ENCODE measurements around the gene HSPA9. TPM values are rescaled to one million over a fixed set of nuclear protein-coding genes. Genes with fewer than 3 reads are reported as not detected.

HSPA9 gene
- total and polyA plus RNA-seq, 8 donors = 68.8 to 427 (median 175) TPM

- intact Hi-C loops (cut with DNase I; ENCODE audit: low total_unique reads) = no loop called here
- H3K36me3 ChIP-seq = no peaks in the 10 kb centered on the region
- TF ChIP-seq EP300 (IDR thresholded peaks at IDR 0.05) = no peak
- no peak for TF ChIP-seq POLR2A (IDR thresholded peaks at IDR 0.05)
Measured at GRCh38 chr5:138603249-138603920, 28.2 kb upstream of the HSPA9 start.

GRCh38 chr5:138602371-138603000 is 27.3 kb upstream of the HSPA9 start:
- intact Hi-C loops (cut with DNase I; ENCODE audit: low total_unique reads) = no loop called here
- WGBS, 5 donors = 51 to 64% (median 63%) methylated on average over 6 of the region's 6 CpGs

More at GRCh38 chr5:138603249-138603920, 28.2 kb upstream of the HSPA9 start:
- Histone ChIP-seq H3K27me3 (no peaks in the 10 kb centered on the region), H3K27ac (no peak overlapping the region), H3K9me3 (no peaks in the 10 kb centered on the region), H3K4me3 (no peak overlapping the region), H3K4me1 (no peaks in the 10 kb centered on the region)
- DNase-seq = no peak
- WGBS, 5 donors = 66 to 75% (median 73%) methylated on average over 5 of the region's 5 CpGs

GRCh38 chr5:138601444-138601843 is 26.2 kb upstream of the HSPA9 start:
- H3K27ac ChIP-seq = peak overlapping the region in 1 of 5 donors; percentile 28
- 49 to 61% (median 49%) methylated on average over 3 of the region's 3 CpGs for WGBS, 5 donors
- peak; percentile 40 to 72 for DNase-seq

More at GRCh38 chr5:138602371-138603000, 27.3 kb upstream of the HSPA9 start:
- H3K27ac ChIP-seq = no peak overlapping the region
- H3K27me3 ChIP-seq = no peaks in the 10 kb centered on the region
- H3K4me3 ChIP-seq = no peak overlapping the region
- no peaks in the 10 kb centered on the region for H3K36me3 ChIP-seq
- H3K4me1 ChIP-seq = no peaks in the 10 kb centered on the region
- DNase-seq = peak in 1 of 2 donors; percentile 41
- TF ChIP-seq EP300 (IDR thresholded peaks at IDR 0.05) (no peak), CTCF (IDR thresholded peaks at IDR 0.05) (no peak), POLR2A (IDR thresholded peaks at IDR 0.05) (no peak), POLR2AphosphoS5 (IDR thresholded peaks at IDR 0.05) (no peak)
- no peaks in the 10 kb centered on the region for H3K9me3 ChIP-seq

GRCh38 chr5:138600446-138600845 is 25.2 kb upstream of the HSPA9 start:
- intact Hi-C loops (cut with DNase I; ENCODE audit: low total_unique reads) = no loop called here
- H3K27ac ChIP-seq = no peak overlapping the region
- no peaks in the 10 kb centered on the region for H3K4me1 ChIP-seq
- H3K4me3 ChIP-seq = no peak overlapping the region
- no peak for DNase-seq
- no peaks in the 10 kb centered on the region for H3K27me3 ChIP-seq
- TF ChIP-seq POLR2AphosphoS5 (IDR thresholded peaks at IDR 0.05) = no peak
- no peak for TF ChIP-seq POLR2A (IDR thresholded peaks at IDR 0.05)
- TF ChIP-seq EP300 (IDR thresholded peaks at IDR 0.05) = no peak
- TF ChIP-seq CTCF (IDR thresholded peaks at IDR 0.05) = no peak
- no peaks in the 10 kb centered on the region for H3K9me3 ChIP-seq
- H3K36me3 ChIP-seq = no peaks in the 10 kb centered on the region
- 88 to 96% (median 95%) methylated on average over 3 of the region's 3 CpGs for WGBS, 5 donors

More at GRCh38 chr5:138601444-138601843, 26.2 kb upstream of the HSPA9 start:
- no peak overlapping the region for H3K4me3 ChIP-seq
- no peaks in the 10 kb centered on the region for H3K4me1 ChIP-seq
- no peaks in the 10 kb centered on the region for H3K9me3 ChIP-seq
- TF ChIP-seq POLR2AphosphoS5 (IDR thresholded peaks at IDR 0.05) (peak in 1 of 3 donors; percentile 45), EP300 (IDR thresholded peaks at IDR 0.05) (no peak), CTCF (IDR thresholded peaks at IDR 0.05) (no peak)
- intact Hi-C loops (cut with DNase I; ENCODE audit: low total_unique reads) = no loop called here
- H3K36me3 ChIP-seq = no peaks in the 10 kb centered on the region
- no peaks in the 10 kb centered on the region for H3K27me3 ChIP-seq

All from stomach (tissue), 9 donors.